ENCODE data around the gene IL7R.

- TF ChIP-seq, protein P1, sequence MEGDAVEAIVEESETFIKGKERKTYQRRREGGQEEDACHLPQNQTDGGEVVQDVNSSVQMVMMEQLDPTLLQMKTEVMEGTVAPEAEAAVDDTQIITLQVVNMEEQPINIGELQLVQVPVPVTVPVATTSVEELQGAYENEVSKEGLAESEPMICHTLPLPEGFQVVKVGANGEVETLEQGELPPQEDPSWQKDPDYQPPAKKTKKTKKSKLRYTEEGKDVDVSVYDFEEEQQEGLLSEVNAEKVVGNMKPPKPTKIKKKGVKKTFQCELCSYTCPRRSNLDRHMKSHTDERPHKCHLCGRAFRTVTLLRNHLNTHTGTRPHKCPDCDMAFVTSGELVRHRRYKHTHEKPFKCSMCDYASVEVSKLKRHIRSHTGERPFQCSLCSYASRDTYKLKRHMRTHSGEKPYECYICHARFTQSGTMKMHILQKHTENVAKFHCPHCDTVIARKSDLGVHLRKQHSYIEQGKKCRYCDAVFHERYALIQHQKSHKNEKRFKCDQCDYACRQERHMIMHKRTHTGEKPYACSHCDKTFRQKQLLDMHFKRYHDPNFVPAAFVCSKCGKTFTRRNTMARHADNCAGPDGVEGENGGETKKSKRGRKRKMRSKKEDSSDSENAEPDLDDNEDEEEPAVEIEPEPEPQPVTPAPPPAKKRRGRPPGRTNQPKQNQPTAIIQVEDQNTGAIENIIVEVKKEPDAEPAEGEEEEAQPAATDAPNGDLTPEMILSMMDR (IDR thresholded peaks at IDR 0.05; ENCODE audit: insufficient read depth, low read length), result no peak
- TF ChIP-seq POLR2AphosphoS5 (IDR thresholded peaks at IDR 0.05; ENCODE audit: low read depth), result no peak
- TF ChIP-seq, protein P2, sequence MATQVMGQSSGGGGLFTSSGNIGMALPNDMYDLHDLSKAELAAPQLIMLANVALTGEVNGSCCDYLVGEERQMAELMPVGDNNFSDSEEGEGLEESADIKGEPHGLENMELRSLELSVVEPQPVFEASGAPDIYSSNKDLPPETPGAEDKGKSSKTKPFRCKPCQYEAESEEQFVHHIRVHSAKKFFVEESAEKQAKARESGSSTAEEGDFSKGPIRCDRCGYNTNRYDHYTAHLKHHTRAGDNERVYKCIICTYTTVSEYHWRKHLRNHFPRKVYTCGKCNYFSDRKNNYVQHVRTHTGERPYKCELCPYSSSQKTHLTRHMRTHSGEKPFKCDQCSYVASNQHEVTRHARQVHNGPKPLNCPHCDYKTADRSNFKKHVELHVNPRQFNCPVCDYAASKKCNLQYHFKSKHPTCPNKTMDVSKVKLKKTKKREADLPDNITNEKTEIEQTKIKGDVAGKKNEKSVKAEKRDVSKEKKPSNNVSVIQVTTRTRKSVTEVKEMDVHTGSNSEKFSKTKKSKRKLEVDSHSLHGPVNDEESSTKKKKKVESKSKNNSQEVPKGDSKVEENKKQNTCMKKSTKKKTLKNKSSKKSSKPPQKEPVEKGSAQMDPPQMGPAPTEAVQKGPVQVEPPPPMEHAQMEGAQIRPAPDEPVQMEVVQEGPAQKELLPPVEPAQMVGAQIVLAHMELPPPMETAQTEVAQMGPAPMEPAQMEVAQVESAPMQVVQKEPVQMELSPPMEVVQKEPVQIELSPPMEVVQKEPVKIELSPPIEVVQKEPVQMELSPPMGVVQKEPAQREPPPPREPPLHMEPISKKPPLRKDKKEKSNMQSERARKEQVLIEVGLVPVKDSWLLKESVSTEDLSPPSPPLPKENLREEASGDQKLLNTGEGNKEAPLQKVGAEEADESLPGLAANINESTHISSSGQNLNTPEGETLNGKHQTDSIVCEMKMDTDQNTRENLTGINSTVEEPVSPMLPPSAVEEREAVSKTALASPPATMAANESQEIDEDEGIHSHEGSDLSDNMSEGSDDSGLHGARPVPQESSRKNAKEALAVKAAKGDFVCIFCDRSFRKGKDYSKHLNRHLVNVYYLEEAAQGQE (IDR thresholded peaks at IDR 0.05; ENCODE audit: insufficient replicate concordance, low read depth), result no peak
Observed at GRCh38 chr5:35811108-35811741, 45.5 kb upstream of the IL7R start.

All from HL-60 (cell line).